Endothelial cell of umbilical vein (primary cell): ENCODE results near the gene HBM.

Source experiments
- POLR2AphosphoS5 ChIP-seq: IDR thresholded peaks from 2 replicates; pipeline ENCODE4 v1.6.1; 2012; ENCODE audit warnings: low read depth, mild to moderate bottlenecking, control low read depth, low read length, moderate library complexity; ENCODE audit not compliant: insufficient read depth
- TF ChIP-seq, protein P1 (sequence below), 2 donors: IDR thresholded peaks; 1 replicate in 1 of 2; 2 replicates in 1 of 2; pipeline ENCODE4 v1.5.1; 2011; ENCODE audit warnings: low read length in 2 of 2, mild to moderate bottlenecking in 2 of 2, moderate library complexity in 2 of 2, control low read depth in 1 of 2, inconsistent platforms in 1 of 2, low read depth in 1 of 2; ENCODE audit not compliant: insufficient read depth in 1 of 2; ENCODE audit errors: extremely low read depth in 1 of 2

DNA sequence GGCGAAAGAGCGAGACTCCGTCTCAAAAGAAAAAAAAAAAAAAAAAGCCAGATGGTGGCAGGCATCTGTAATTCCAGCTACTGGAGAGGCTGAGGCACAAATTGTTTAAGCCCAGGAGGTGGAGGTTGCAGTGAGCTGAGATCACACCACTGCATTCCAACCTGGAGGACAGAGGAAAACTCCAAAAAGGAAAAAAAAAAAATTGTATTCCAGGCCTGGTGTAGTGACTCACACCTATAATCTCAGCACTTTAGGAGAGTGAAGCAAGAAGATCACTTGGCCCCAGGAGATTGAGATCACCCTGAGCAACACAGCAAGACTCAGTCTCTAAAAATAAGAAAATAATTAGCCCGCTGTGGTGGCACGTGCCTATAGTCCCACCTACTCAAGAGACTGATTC is 34.6 kb downstream of the HBM start:
- TF ChIP-seq, protein P1, sequence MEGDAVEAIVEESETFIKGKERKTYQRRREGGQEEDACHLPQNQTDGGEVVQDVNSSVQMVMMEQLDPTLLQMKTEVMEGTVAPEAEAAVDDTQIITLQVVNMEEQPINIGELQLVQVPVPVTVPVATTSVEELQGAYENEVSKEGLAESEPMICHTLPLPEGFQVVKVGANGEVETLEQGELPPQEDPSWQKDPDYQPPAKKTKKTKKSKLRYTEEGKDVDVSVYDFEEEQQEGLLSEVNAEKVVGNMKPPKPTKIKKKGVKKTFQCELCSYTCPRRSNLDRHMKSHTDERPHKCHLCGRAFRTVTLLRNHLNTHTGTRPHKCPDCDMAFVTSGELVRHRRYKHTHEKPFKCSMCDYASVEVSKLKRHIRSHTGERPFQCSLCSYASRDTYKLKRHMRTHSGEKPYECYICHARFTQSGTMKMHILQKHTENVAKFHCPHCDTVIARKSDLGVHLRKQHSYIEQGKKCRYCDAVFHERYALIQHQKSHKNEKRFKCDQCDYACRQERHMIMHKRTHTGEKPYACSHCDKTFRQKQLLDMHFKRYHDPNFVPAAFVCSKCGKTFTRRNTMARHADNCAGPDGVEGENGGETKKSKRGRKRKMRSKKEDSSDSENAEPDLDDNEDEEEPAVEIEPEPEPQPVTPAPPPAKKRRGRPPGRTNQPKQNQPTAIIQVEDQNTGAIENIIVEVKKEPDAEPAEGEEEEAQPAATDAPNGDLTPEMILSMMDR (IDR thresholded peaks at IDR 0.05; ENCODE audit: extremely low read depth in 1 of 2, insufficient read depth in 1 of 2, low read depth in 1 of 2, low read length in 2 of 2), result no peak
- TF ChIP-seq POLR2AphosphoS5, result no peak
